GM19395 (cell line): Measurements from ENCODE around the gene NR0B2.
"Not testable (repeated sequence)": the region's sequence is repeated elsewhere in the genome, so short reads cannot be mapped to it uniquely, and the experiment has no call there.

Source experiments
- ATAC-seq: cut with Tn5 transposase; IDR thresholded peaks from one replicate; pipeline ENCODE4 v1.9.1; 2021; ENCODE audit warnings: mild to moderate bottlenecking, moderate library complexity; ENCODE audit not compliant: unreplicated experiment

NR0B2 gene

GRCh38 chr1:26894263-26894662, 19.5 kb downstream of the NR0B2 start:
- no peak for ATAC-seq

DNA sequence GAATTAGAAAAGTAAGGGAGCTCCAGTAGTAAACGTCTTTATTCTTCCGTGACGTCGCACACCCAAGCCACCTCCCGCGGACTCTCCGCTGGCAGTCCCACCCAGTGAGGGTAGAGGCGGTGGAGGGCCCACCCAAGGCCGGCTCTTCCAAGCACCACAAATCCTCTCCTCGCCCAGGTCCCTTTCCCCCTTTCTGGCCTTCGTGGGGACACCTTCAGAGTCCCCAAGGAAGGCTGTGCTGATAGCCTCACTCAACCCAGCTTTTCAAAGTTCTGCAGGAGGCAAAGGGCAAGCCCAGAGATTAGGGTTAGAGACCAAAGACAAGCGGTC, 23.3 kb downstream of the NR0B2 start:
- peak; percentile 26 for ATAC-seq

DNA sequence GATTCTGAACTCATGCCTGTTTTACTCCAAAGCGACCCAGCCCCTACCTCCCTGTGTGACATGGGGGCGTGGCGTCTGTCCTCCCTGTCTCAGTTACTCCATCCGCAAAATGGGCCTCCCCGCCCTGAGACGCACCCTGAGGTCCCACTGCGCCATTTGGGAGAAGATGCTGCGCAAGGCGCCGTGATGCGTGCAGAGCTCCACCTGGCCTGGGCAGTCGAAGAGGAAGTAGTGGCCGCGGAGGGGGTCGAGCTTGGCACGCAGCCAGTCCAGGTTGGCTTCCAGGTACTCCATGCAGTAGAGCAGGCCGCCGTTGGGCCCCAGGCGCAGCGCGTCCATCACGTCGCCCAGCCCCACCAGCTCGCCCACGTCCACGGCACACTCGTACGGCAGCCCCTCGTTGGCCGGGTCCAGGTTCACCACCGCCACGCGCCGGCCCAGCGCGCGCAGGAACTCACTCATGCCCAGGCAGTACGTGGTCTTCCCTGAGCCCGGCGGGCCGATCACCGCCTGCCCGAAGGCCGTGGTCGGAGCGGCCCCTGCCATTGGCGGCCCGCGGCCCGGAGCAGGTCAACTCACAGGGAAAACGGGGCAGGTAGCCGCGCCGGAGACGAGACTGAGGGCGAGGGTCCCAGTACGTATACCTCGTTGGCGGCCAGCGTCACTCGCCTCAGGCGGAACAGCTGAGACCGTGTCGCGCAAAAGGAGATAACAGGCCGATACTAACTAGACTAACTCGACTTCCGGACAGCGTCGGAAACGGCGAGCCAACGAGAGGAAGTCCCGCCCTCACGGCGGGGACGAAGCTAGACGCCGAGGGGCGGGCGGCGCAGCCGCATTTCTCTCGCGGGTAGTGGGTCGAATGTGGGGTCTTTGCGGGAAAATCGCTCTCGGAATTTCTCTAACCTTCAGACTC, 24.0 kb downstream of the NR0B2 start, which contains the start of gene GPN2:
GPN2 (minus strand) TSS at position 733 of the 916 bp plus-strand sequence; CDS start at position 546, 187 bp downstream.
- ATAC-seq = peak; percentile 88

GRCh38 chr1:26888231-26888630, 25.5 kb downstream of the NR0B2 start:
- no peak for ATAC-seq

- no peak for ATAC-seq
Measured at GRCh38 chr1:26887125-26887524, 26.6 kb downstream of the NR0B2 start.

- ATAC-seq = no peak
Measured at GRCh38 chr1:26882696-26883463, 30.9 kb downstream of the NR0B2 start.

DNA sequence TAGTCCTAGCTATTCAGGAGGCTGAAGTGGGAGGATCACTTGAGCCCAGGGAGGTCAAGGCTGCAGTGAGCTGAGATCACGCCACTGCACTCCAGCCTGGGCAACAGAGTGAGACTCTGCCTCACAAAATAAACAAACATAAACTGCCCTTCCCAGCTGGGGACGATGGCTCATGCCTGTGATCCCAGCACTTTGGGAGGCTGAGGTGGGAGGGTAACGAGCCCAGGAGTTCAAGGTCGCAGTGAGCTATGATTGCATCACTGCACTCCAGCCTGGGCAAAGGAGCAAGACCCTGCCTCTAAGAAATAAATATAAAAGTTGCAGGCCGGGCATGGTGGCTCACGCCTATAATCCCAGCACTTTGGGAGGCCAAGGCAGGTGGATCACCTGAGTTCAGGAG, 32.2 kb downstream of the NR0B2 start:
- not testable (repeated sequence) for ATAC-seq

DNA sequence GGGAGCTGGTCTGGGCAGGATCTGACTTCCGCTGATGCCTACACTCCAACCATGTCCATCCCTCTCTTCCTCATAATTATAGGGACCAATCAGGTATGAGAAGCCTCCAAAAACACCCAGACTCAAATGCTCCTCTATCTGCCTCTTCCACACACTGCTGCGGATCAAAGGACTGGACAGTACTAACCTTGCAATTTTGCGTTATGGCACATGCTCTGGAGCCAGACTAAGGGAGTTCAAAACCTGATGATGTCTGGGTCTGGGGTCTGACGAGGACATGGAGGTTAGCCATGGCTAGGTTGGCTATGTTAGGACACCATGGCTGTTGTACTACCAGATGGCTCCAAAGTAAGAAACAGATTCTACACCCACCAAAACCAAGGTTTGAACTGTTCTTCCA, 34.0 kb downstream of the NR0B2 start:
- ATAC-seq = no peak

GRCh38 chr1:26877326-26877725, 36.4 kb downstream of the NR0B2 start:
- no peak for ATAC-seq

DNA sequence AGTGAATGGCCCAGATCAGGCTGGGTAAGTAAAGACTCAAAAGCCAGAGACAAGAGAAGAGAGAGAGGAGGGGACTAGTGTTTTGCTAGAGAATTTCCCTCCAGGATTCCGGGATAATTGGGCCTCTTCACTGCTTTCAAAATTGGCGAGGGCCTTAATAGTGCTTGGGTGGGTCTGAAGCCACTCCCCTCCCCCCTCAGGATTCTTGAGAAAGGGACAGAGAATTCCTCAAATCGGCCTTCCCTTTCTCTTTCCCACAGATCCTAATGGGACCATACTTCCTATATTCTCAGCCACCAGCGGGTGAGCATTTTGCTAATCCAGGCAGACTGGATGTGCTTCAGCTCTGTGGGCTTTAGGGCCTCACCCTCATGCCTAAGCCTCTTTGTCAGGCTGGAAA, 38.9 kb downstream of the NR0B2 start:
- no peak for ATAC-seq

DNA sequence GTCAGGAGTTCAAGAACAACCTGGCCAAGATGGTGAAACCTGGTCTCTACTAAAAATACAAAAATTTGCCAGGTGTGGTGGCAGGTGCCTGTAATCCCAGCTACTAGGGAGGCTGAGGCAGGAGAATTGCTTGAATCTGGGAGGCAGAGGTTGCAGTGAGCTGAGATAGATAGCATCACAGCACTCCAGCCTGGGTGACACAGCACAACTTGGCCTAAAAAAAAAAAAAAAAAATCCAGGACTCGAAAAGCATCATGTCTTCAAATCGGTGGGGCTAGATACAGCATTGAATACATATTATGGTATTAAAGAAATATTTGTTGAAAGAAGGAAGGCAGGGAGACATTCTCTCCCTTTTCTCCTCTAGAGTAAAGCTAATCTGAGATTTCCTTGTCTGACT, 40.7 kb downstream of the NR0B2 start:
- not testable (repeated sequence) for ATAC-seq

- ATAC-seq = peak; percentile 86
Measured at GRCh38 chr1:26864610-26865480, 48.9 kb downstream of the NR0B2 start.

DNA sequence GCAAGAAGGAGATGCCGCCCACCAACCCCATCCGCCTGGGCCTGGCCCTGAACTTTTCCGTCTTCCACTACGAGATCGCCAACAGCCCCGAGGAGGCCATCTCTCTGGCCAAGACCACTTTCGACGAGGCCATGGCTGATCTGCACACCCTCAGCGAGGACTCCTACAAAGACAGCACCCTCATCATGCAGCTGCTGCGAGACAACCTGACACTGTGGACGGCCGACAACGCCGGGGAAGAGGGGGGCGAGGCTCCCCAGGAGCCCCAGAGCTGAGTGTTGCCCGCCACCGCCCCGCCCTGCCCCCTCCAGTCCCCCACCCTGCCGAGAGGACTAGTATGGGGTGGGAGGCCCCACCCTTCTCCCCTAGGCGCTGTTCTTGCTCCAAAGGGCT, 50.1 kb downstream of the NR0B2 start:
- no peak for ATAC-seq

DNA sequence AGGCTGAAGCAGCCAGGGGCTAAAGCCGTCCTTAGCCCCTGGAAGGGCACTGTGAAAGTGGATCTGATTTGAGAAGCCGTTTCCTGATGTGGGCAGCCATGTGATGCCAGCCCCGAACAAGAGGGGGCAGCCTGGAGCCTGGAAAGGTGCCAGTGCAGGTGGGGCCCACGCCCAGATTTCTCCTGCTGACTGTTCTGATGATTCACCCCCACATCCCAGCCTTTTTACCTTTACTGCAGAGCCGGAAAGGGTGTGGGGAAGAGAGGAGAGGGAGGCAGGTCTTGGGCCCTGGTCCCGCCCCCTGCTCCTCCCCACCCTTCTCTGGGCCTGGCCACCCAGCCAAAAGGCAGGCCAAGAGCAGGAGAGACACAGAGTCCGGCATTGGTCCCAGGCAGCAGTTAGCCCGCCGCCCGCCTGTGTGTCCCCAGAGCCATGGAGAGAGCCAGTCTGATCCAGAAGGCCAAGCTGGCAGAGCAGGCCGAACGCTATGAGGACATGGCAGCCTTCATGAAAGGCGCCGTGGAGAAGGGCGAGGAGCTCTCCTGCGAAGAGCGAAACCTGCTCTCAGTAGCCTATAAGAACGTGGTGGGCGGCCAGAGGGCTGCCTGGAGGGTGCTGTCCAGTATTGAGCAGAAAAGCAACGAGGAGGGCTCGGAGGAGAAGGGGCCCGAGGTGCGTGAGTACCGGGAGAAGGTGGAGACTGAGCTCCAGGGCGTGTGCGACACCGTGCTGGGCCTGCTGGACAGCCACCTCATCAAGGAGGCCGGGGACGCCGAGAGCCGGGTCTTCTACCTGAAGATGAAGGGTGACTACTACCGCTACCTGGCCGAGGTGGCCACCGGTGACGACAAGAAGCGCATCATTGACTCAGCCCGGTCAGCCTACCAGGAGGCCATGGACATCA, 50.7 kb downstream of the NR0B2 start, which contains the start of gene SFN:
SFN (plus strand) TSS at position 369 of the 904 bp plus-strand sequence; CDS start at position 433, 64 bp downstream.
- no peak for ATAC-seq

DNA sequence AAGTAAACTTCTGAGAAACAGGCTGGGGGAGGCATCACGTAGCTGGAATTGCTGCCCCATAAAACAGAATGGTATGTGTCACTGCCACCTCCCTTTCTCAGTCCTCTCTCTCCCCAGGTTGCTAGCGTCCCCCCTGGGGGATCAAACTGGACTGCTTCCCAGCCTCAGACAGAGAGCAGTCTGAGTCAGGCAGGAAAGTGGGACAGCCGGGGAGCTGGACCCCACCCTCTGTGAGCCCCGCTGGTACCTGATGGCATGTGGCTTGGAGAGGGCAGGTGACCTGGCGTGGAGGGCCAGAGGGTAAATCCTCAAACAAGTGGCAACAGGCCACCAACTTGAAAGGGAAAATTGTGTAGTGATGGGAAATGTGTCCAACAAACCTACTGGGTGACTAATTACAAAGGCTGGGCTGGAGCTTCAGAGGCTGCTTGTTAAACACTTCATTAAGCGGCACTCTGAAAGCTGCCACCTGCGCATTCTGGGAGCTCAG, 51.8 kb downstream of the NR0B2 start:
- no peak for ATAC-seq
